NCI-H187 treated with DMSO at 0.1 percent for 48 hours (cell line): ENCODE results near the gene HAUS3.
"Not testable (repeated sequence)": the region's sequence is repeated elsewhere in the genome, so short reads cannot be mapped to it uniquely, and the experiment has no call there.

Experiments
- DNase-seq: peaks from one replicate; lab custom pipeline; 2025; lab: John Stamatoyannopoulos, UW

HAUS3 gene

DNA sequence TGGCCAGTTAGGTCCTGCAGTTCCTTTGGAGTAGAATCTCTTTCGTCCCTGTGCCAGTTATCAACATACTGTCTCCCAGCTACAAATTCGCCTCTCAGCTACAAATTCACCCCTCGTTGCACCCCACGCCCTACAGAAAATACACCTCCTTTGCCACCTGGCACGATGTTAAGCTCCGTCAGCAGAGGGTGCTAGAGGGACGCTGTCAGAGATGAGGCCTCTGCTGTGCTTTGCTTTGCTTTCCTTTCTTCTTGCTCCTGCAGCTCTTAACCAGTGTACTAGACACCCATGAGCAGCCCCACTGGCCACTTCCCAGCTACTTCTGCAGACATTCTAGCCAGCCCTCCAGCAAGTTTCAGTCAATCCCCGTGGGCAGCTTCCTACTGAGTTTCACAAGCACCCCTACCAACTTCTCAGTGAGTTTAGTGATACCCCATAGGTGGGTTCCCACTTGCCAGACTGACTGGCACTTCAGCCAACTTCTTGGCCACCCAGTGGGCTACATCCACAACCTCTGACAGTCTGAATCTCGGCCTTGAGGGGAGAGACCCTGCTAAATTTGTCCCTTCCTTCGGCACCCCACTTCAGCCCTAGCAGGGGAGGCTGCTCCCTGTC lies 21.8 kb downstream of the HAUS3 start:
- DNase-seq = peak; percentile 24

DNA sequence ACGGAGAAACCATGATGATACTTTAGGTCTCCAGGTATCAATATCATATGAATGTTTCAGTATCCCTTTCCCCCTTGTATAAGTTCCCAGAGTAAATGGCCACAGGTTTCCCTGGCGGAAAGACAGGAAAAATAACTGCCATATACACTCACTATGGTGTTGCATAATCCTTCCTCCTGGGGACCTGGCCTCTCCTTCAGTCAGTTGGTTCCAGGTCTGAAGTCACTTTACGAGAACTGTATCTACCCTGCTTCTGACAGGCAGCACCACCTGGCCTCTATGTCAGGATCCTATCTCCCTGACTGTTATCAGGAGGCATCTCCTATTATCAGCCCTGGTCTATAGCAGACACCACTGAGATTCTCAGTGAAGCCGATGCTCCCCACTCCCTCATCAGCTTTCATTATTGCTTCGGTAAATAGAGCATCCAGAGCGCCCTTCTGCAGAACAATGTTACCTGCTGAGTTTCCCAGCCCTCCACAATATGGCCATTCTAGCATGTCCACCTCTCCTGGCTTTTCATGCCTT lies 22.6 kb downstream of the HAUS3 start:
- DNase-seq = no peak

DNA sequence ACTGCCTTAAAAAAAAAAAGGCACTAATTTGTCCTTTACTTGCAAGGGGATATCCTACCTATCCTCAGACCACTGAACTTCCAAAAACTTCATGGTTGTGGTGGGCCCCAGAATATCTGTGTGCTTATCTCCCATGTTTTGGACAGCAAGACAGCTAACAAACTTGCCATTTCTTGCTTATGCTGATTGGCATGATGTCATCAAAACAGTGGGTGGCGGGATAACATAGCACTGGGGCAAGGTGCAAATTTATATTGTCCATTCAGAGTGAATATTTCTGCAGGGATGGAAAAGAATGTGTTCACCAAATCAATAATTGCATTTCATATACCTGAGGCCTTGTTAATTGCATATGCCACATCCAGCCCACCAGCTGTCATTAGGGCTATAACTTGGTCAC lies 23.5 kb downstream of the HAUS3 start:
- no peak for DNase-seq

DNA sequence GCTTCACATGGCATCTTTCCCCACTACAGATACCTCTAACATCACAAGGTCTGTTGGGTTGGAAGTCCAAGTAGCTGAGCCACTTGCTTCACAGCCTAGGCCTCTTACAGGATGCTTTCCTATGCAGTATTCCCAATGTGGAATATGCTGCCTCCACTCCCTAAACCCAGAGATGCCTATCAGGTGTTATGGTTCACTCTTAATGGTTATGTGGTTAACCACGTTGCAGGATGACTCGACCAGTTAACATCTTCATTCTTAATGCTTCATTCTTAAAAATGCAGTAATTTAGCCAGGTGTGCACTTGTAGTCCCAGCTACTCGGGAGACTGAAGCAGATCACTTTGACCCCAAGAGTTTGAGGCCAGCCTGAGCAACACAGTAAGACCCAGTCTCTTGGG lies 24.2 kb downstream of the HAUS3 start:
- DNase-seq = no peak

DNA sequence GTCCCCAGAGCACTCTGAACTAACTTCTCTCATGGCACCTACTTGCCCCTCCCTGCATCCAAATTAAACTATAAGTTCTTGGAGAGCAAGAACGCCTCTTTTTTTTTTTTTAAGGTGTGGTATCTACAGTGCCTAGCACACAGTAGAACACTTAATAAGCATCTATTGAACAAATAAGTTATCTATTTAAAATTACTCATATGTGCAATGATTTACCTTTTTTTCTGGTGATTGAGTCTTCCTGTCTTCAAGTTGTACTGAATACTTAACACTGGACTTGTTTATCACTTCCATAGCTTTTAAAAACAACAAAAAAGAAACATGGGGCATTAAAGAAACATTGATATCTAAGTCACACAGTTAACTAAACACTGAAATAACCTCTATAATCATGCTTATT lies 29.1 kb downstream of the HAUS3 start:
- no peak for DNase-seq

DNA sequence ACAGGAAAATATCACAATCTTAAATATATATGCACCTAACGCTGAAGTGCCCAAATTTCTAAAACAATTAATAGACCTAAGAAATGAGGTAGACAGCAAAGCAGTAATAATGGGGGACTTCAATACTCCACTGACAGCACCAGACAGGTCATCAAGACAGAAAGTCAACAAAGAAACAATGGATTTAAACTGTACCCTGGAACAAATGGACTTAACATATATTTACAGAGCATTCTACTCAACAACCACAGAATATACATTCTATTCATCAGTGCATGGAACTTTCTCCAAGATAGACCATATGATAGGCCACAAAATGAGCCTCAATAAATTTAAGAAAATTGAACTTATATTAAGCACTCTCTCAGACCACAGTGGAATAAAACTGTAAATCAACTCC lies 39.1 kb downstream of the HAUS3 start:
- not testable (repeated sequence) for DNase-seq

DNA sequence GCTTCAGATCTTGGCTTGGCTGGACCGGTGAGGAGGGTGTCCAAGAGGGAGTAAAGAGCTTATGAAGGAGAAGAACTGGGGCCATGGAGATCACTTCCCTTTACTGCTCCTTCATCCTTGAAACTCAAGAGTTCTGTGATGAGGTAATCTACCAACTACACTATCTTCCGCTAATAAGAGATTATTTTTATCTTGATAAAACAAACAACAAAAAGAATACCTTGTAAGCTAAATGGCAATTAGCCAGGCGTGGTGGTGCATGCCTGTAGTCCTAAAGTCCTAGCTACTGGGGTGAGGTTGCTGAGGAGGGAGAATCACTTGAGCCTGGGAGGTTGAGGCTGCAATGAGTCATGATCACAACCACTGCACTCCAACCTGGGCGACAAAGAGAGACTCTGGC lies 47.4 kb downstream of the HAUS3 start:
- DNase-seq = no peak

DNA sequence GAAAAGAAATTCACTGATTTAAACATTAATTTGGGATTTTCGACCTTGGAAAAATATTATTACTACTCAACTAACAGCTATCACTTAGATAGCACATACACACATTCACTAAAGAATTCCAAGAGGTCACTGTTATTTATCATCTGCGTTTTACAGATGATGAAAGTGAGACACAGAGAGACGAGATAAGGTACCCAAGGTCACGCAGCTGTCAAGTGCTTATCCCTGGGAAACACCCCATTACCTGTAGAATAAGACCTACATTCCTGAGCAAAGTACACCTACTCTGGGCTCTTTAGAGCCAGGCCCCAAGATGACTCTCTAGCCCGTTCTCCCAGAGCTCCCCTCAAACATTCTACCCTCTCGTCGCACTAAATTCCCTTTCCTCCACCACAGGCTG lies 48.6 kb downstream of the HAUS3 start:
- DNase-seq = no peak

DNA sequence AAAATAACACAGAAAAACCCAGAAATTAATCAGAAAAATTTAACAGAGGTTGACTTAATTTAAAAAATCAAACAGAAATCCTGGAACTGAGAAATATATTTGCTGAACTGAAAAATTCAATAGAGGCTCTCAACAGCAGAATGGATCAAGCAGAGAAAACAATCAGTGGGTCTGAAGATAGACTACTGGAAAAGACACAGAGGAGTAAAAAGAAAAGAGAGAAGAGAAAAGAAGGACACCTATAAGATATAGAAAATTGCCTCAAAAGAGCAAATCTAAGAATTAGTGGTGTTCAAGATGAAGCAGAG lies 55.1 kb downstream of the HAUS3 start:
- DNase-seq = no peak

DNA sequence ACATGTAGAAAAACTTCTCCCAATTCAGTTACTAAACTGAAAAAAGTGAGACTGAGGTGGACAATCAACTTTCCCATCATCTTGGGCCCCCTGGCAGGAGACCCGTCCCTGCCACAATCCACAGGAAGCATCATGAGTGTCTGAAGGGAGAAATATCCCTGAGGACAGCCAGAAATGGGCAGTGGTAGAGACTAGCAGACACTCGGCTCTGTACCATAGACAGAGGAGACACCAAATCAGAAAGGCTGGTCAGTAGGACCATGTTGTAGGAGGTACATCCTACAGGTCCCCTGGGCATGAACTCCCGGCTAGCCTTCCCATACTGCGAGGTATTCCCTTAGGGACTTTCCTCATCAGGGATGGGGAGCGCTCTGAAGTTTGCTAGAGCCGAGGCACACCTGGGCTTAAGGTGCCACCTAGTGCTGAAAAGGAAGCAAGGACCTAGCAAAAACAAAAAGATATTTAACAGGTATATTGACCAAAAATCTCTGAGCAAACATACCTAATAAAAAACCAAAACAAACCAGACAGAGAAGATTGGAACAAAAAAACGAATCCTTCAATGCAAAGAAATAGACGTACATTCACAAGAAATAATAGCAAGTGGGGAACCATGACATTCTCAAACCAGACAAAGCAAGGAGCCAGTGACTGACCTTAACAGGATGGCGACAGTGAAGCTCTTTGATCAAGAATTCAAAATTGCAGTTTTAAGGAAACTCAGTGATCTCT lies 55.6 kb downstream of the HAUS3 start:
- DNase-seq = no peak

DNA sequence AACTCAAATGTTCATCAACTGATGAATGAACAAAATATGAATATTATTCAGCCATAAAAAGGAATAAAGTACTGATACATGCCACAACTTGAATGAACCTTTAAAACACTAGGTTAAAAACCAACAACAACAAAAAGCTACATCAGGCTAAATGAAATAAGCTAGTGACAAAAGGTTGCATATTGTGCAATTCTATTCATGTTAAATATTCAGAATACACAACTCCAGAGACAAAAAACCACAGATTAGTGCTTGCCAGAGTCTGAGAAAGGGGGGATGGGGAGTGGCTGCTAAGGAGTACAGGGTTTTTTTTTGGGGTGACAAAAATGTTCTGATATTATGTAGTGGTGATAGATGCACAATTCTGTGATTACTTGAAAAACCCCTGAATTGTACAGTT lies 58.5 kb downstream of the HAUS3 start:
- no peak for DNase-seq

DNA sequence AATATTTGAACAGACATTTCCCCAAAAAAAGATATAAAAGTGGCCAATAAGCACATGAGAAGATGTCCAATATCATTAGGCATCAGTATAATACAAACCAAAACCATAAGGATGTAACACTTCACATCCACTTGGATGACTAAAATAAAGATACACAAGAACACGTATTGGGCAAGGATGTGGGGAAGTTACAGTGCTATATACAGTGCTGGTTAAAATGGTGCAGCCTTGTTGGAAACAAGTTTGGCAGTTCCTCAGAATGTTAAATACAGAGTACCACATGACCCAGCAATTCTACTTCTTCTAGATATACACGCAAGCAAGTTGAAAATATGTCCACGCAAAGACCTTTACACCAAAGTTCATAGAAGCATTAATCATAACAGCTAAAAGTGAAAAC lies 58.9 kb downstream of the HAUS3 start:
- no peak for DNase-seq

DNA sequence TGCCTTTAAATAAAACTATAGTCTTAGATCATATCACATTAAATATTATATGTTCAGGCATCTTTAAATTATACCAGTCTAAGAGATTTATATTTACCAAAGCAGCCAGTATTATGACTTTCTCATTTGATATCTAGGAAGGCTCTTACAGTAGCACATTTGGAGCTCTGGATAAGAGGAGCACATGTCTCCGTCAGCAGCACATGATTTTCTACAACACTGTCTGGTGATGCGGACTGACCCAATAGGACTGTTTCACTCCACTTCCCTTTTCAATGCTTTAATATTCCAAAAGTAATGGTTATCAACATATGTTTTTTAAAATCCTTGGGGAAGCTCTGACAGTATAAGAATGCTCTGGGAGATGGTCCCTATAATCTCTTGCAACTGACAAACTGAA lies 61.5 kb downstream of the HAUS3 start:
- no peak for DNase-seq

DNA sequence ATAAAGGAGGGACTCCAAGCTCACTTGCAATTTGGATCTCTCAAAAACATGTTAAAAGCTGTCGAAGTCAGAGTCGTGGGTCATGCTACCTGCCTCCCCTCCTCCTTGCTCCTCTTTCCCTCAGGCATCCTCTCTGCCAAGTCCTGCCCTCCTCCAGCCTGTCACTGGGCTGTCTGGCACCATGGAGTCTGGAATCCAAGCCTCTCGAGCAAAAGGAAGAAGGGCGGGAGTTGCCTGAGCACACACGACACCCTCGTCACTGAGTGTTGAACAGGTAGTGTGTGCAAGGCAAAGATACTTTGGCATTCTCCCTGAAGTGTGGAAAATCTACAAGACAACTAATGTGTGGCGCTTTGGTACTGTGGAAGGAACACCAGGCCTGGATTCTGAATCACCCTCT lies 62.2 kb downstream of the HAUS3 start:
- no peak for DNase-seq

DNA sequence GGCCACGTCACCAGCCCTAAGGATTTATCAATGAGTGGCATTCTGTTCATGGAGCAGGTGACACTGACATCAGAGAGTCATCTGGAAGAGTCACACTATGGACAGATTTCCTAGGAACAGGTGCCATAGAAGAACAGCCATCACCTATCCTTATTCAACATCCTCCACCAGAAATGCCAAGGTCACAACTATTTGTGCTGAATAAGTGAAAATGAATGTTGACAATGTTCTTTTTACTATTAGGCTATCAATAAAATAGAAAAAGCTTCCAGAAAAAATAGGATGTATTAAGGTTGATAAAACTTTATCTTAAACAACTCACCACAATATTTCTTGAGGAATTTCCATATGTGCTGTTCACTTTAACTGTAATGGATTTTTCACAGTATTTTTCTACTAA lies 62.9 kb downstream of the HAUS3 start:
- no peak for DNase-seq
